Left renal pelvis (tissue), 4 donors: ENCODE results near the gene XYLT1. TPM values are rescaled to one million over a fixed set of nuclear protein-coding genes. Genes with fewer than 3 reads are reported as not detected.

ENCODE experiments used
- DNase-seq, 4 donors: peaks; one replicate each; pipeline ENCODE4 v3.0.0-alpha.2; 2013; ENCODE audit warnings: low read depth in 4 of 4, low spot score in 3 of 4
- polyA plus RNA-seq, 4 donors: library from polyadenylated mRNA; unstranded; fragments of 120-200 nt; gene quantifications; one replicate each; pipeline ENCODE4 v1.2.1, GENCODE V29; 2013; ENCODE audit not compliant: insufficient read length in 4 of 4

XYLT1 gene
- polyA plus RNA-seq, 4 donors = 5.8 to 8.6 (median 7.3) TPM

- DNase-seq = no peak
Measured at GRCh38 chr16:17080105-17080504, 390.7 kb downstream of the XYLT1 start.

- no peak for DNase-seq
Measured at GRCh38 chr16:17078931-17079631, 391.7 kb downstream of the XYLT1 start.

DNA sequence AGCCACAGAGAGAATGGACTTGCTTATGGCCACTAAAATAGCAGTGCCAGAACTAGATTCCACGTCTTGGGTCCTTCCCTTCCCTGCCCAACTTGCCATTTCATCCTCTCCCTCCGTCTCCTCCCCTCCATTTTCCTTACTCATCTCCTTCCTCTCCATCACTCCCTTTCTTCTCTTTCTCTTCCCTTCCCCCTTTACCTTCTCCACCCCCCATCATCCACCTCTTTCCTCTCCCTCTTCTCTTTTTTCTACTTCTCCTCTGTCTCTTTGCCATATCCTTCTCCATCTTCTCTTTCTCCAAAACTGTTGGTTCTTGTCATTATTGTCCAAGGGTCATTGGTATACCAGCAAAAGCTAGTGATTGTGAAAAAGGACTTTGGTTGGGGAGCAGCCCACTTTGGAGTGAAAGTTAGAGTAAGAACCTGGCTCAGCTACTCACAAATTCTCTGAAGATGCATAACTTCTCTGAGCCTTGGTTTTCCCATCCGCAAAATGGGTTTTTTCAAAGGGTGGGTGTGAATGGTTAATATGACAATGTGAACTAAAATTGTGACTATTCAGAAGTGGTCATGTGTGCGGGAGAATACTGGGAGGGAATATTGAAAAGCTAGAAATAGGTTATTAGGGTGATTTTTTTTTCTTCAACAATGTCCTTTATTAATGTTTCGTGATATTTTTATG, 393.8 kb downstream of the XYLT1 start:
- no peak for DNase-seq

GRCh38 chr16:17076092-17076754, 394.5 kb downstream of the XYLT1 start:
- DNase-seq = no peak

DNA sequence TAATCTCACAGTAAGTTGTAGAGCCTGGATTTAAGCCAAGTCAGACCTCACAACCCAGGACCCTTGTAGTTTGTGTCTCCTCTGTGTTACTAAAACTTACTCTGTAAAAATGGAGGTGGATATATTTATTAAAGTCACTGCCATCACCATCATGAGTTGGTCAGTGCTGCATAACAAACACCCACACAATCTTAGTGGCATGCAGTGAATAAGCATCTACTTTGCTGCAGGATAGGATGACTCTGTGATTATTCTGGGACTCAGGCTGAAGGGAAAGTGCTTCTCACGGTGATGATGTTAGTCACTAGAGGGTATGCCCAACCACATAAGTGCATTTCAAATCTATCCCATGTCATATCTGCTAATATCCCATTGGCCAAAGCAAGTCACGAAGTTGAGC, 398.7 kb downstream of the XYLT1 start:
- DNase-seq = no peak

DNA sequence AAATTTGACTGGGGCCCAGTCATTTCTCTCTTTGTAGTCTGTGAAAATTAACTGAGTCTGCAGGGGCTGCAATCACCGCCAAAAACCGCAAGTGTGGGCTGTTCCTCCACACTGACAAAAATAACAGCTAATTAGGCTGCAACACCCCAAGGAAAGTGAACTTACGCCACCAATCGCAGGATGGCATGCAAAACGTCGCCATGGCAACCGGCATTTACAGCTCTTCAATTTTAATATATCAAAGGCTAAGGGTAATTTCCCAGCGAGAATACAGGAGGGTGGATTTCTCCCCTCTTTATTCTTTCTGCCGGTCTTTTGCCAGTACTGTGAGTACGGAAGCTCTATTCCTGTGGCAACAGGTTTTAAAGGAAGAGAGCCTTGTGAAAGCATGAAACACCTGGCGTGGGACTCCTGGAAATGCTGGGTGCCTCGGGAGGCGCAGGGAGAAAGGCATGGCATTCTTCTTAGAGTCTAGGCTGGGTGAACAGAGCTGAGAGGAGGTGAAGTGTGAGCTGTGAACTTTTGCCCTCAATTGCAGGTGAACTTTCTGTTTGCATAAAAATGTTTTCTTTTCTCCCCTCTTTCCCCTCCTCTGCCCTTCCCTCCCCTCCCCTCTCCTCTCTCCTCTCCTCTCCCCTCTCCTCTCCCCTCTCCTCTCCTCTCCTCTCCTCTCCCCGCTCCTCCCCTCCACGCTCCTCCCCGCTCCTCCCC, 399.7 kb downstream of the XYLT1 start:
- peak; percentile 6 to 30 (median 22) for DNase-seq

GRCh38 chr16:17069681-17070080, 401.1 kb downstream of the XYLT1 start:
- no peak for DNase-seq

- no peak for DNase-seq
Measured at GRCh38 chr16:17068524-17068923, 402.2 kb downstream of the XYLT1 start.

GRCh38 chr16:17067882-17068281, 402.9 kb downstream of the XYLT1 start:
- DNase-seq = no peak

GRCh38 chr16:17063201-17064139, 407.3 kb downstream of the XYLT1 start:
- no peak for DNase-seq

DNA sequence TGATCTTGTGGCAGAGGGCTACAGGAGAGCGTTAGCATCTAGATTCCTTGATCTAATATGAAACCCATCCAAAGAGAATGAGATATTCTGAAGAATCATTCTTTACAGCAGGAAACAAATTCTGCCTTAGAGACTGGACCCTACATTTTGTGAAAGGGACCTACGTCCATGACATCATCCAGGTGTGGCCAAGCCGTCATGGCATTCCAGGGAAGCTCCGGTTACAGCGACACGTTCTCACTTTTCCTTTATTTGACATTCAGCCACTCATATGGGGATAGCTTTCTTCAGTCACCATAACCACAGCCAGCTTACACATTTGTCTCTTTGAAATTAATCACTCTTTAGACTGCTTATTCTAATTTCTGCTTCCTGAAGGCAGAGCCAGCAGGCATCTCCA, 408.1 kb downstream of the XYLT1 start:
- no peak for DNase-seq

DNA sequence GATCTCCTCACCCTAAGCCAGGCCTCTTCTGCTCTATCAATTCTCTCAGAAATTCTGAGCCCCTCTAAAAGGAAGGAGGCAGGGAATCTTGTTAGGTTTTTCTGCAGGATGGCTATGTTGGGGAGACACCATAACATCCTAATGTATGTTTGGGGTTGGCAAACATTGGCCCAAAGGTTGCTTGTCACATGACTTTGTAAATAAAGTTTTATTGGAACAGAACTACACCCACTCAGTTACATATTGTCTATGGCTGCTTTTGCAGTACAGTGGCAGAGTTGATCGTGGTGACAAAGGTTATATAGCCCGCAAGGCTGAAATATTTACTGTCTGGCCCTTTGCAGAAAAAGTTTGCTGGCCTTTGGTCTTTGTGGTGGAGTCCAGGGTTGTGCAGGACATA, 409.4 kb downstream of the XYLT1 start:
- DNase-seq = no peak

- DNase-seq = no peak
Measured at GRCh38 chr16:17058471-17058870, 412.3 kb downstream of the XYLT1 start.

GRCh38 chr16:17056666-17057065, 414.1 kb downstream of the XYLT1 start:
- no peak for DNase-seq

DNA sequence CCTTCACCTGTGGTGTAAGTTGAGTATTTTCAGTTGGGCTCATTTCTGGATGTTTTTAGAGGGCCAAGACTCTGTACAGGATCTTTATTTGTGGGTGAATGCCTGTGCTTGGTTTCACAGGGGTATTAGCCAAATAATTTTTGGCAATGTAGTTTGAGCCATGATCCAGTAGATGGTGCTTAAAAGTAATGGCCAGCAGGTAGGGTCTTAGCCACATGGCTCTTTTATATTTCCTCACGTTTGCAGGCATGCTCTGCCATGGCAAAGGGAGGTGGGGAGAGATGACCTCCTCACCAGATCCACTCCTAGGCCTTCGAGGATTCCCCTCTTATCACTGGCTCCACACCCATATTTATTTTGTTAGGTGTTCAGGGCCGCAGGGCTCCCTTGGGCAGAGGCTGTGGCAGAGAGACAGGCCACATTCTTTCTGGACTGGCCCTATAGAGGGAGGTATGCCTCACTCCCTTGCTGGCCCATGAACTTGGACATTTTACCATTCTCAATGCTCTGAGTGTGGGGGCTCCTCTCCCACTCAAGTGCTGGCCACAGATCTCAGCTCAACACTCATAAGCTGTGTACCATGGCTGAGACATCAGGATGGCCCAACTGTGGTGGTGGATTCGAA, 417.1 kb downstream of the XYLT1 start:
- DNase-seq = no peak
